CD4-positive, CD25-positive, alpha-beta regulatory T cell (primary cell): ENCODE data around the gene TBC1D22A. TPM values are rescaled to one million over a fixed set of nuclear protein-coding genes. Genes with fewer than 3 reads are reported as not detected.
A peak's percentile ranks its signal among the peaks of the same experiment; 100 is the strongest.

Source experiments
- ATAC-seq, 2 donors: fragments of 150-1000 bp; cut with Tn5 transposase; one replicate each; pipeline ENCODE4 v1.10.0; 2021; ENCODE audit warnings: low read depth in 2 of 2, moderate number of reproducible peaks in 2 of 2, moderate library complexity in 1 of 2
- DNase-seq, 3 donors: peaks; one replicate each; pipeline versions ENCODE4 v3.0.0 to v3.0.0-alpha.2; 2012 to 2022; ENCODE audit warnings: mixed read lengths in 1 of 3
- H3K27ac ChIP-seq: one replicate; pipeline ENCODE4 v1.7.0; 2013; ENCODE audit warnings: mild to moderate bottlenecking, low read length; ENCODE audit not compliant: insufficient read depth, poor library complexity, severe bottlenecking
- H3K27me3 ChIP-seq: one replicate; pipeline ENCODE4 v1.7.0; 2013; ENCODE audit warnings: low read length; ENCODE audit not compliant: control insufficient read depth, insufficient read depth
- H3K36me3 ChIP-seq: one replicate; pipeline ENCODE4 v1.7.0; 2013; ENCODE audit warnings: mild to moderate bottlenecking, low read length, moderate library complexity; ENCODE audit not compliant: control insufficient read depth, insufficient read depth
- H3K4me1 ChIP-seq: 2 replicates; pipeline ENCODE4 v1.7.0; 2013; ENCODE audit warnings: mild to moderate bottlenecking, low read length; ENCODE audit not compliant: insufficient read depth, control insufficient read depth, poor library complexity, severe bottlenecking
- H3K4me3 ChIP-seq: one replicate; pipeline ENCODE4 v1.7.0; 2013; ENCODE audit warnings: low read depth, mild to moderate bottlenecking, low read length, moderate library complexity
- H3K9me3 ChIP-seq, 2 experiments: 1 replicate in 1 of 2; 2 replicates in 1 of 2; pipeline ENCODE4 v1.7.0; 2013; ENCODE audit warnings: low read length in 2 of 2, mild to moderate bottlenecking in 1 of 2, moderate library complexity in 1 of 2; ENCODE audit not compliant: control insufficient read depth in 2 of 2
- H3K27ac Mint-ChIP-seq, 3 donors: one replicate each; pipeline ENCODE4 v1.8.0; 2020 to 2022; ENCODE audit warnings: mild to moderate bottlenecking in 3 of 3, mixed read lengths in 3 of 3, moderate library complexity in 2 of 3
- H3K27me3 Mint-ChIP-seq: one replicate; pipeline ENCODE4 v1.8.0; 2022; ENCODE audit warnings: mild to moderate bottlenecking, mixed read lengths
- H3K36me3 Mint-ChIP-seq: one replicate; pipeline ENCODE4 v1.8.0; 2020; ENCODE audit warnings: mixed read lengths
- H3K4me1 Mint-ChIP-seq, 4 donors: one replicate each; pipeline ENCODE4 v1.8.0; 2020 to 2022; ENCODE audit warnings: mixed read lengths in 4 of 4, mild to moderate bottlenecking in 1 of 4
- H3K4me3 Mint-ChIP-seq, 4 donors: one replicate each; pipeline ENCODE4 v1.8.0; 2020 to 2022; ENCODE audit warnings: mild to moderate bottlenecking in 4 of 4, mixed read lengths in 4 of 4, moderate library complexity in 3 of 4
- H3K9me3 Mint-ChIP-seq, 7 donors: one replicate each; pipeline ENCODE4 v1.8.0; 2020 to 2022; ENCODE audit warnings: mixed read lengths in 7 of 7, mild to moderate bottlenecking in 3 of 7, moderate library complexity in 2 of 7
- polyA plus RNA-seq, 4 donors: library from polyadenylated mRNA; unstranded; fragments of 300-500 nt; fragmentation: Illumina TruSeq; gene quantifications; one replicate each; pipeline ENCODE4 v1.2.3, GENCODE V29; 2021
- total RNA-seq: library from RNA; stranded (reverse); gene quantifications from one replicate; pipeline ENCODE4 v1.2.3, GENCODE V29; 2022

Gene TBC1D22A
- total and polyA plus RNA-seq, 5 donors from 2014 or later, result 19.8 to 42.5 (median 24.3) TPM

- H3K27me3 Mint-ChIP-seq, result no peaks in the 10 kb centered on the region
These were observed 340.2 kb downstream of the TBC1D22A start for GRCh38 chr22:47102648-47103047.

GRCh38 chr22:47105085-47105484 is 342.6 kb downstream of the TBC1D22A start:
- no peak for ATAC-seq
- H3K27ac Mint-ChIP-seq, result no peak overlapping the region
- peaks cover 11% of the 10 kb centered on the region for H3K36me3 Mint-ChIP-seq

More at GRCh38 chr22:47102648-47103047, 340.2 kb downstream of the TBC1D22A start:
- Histone ChIP-seq H3K4me1 (no peaks in the 10 kb centered on the region), H3K9me3 (no peaks in the 10 kb centered on the region), H3K36me3 (no peaks in the 10 kb centered on the region), H3K27ac (no peak overlapping the region), H3K27me3 (no peaks in the 10 kb centered on the region), H3K4me3 (no peak overlapping the region)
- DNase-seq, result no peak
- H3K4me1 Mint-ChIP-seq, result peaks cover 5 to 10% (median 6%) of the 10 kb centered on the region in 4 donors
- H3K36me3 Mint-ChIP-seq, result peaks cover 11% of the 10 kb centered on the region
- no peaks in the 10 kb centered on the region for H3K9me3 Mint-ChIP-seq
- ATAC-seq, result no peak
- no peak overlapping the region for H3K4me3 Mint-ChIP-seq
- no peak overlapping the region for H3K27ac Mint-ChIP-seq

GRCh38 chr22:47106806-47107205 is 344.4 kb downstream of the TBC1D22A start:
- H3K9me3 ChIP-seq, result no peaks in the 10 kb centered on the region
- Mint-ChIP-seq H3K27ac (no peak overlapping the region), H3K9me3 (no peaks in the 10 kb centered on the region), H3K4me3 (no peak overlapping the region), H3K27me3 (no peaks in the 10 kb centered on the region), H3K4me1 (peaks cover 3 to 10% (median 6%) of the 10 kb centered on the region in 4 donors), H3K36me3 (peaks cover 15% of the 10 kb centered on the region)
- no peak for DNase-seq
- no peaks in the 10 kb centered on the region for H3K4me1 ChIP-seq
- no peak overlapping the region for H3K4me3 ChIP-seq
- no peaks in the 10 kb centered on the region for H3K27me3 ChIP-seq
- H3K36me3 ChIP-seq, result peaks cover 10% of the 10 kb centered on the region
- ATAC-seq, result no peak
- H3K27ac ChIP-seq, result no peak overlapping the region

More at GRCh38 chr22:47105085-47105484, 342.6 kb downstream of the TBC1D22A start:
- Histone ChIP-seq H3K27ac (no peak overlapping the region), H3K4me1 (no peaks in the 10 kb centered on the region), H3K9me3 (no peaks in the 10 kb centered on the region), H3K27me3 (no peaks in the 10 kb centered on the region), H3K36me3 (no peaks in the 10 kb centered on the region), H3K4me3 (no peak overlapping the region)
- H3K4me1 Mint-ChIP-seq, result peaks cover 5 to 10% (median 5%) of the 10 kb centered on the region in 4 donors
- no peaks in the 10 kb centered on the region for H3K27me3 Mint-ChIP-seq
- no peak for DNase-seq
- H3K4me3 Mint-ChIP-seq, result peak overlapping the region in 1 of 4 donors; percentile 14
- H3K9me3 Mint-ChIP-seq, result no peaks in the 10 kb centered on the region

- Mint-ChIP-seq H3K36me3 (peaks cover 15% of the 10 kb centered on the region), H3K27ac (no peak overlapping the region), H3K4me1 (peaks cover 3 to 10% (median 6%) of the 10 kb centered on the region in 4 donors), H3K9me3 (no peaks in the 10 kb centered on the region), H3K4me3 (no peak overlapping the region), H3K27me3 (no peaks in the 10 kb centered on the region)
- no peaks in the 10 kb centered on the region for H3K27me3 ChIP-seq
- H3K27ac ChIP-seq, result no peak overlapping the region
- no peak for ATAC-seq
- peaks cover 11% of the 10 kb centered on the region for H3K36me3 ChIP-seq
- no peaks in the 10 kb centered on the region for H3K4me1 ChIP-seq
- H3K9me3 ChIP-seq, result no peaks in the 10 kb centered on the region
- no peak overlapping the region for H3K4me3 ChIP-seq
- no peak for DNase-seq
These were observed 345.0 kb downstream of the TBC1D22A start for GRCh38 chr22:47107431-47107830.

GRCh38 chr22:47110817-47111443 is 348.5 kb downstream of the TBC1D22A start:
- no peaks in the 10 kb centered on the region for H3K27me3 ChIP-seq
- DNase-seq, result no peak

GRCh38 chr22:47111626-47112581 is 349.5 kb downstream of the TBC1D22A start:
- Mint-ChIP-seq H3K36me3 (peaks cover 23% of the 10 kb centered on the region), H3K4me1 (peaks cover 0 to 4% (median 1%) of the 10 kb centered on the region in 4 donors), H3K4me3 (no peak overlapping the region), H3K27me3 (no peaks in the 10 kb centered on the region), H3K27ac (no peak overlapping the region), H3K9me3 (no peaks in the 10 kb centered on the region)
- Histone ChIP-seq H3K27ac (no peak overlapping the region), H3K36me3 (peaks cover 18% of the 10 kb centered on the region), H3K9me3 (no peaks in the 10 kb centered on the region), H3K4me1 (no peaks in the 10 kb centered on the region), H3K27me3 (no peaks in the 10 kb centered on the region), H3K4me3 (no peak overlapping the region)
- DNase-seq (no peak), ATAC-seq (no peak)

More at GRCh38 chr22:47110817-47111443, 348.5 kb downstream of the TBC1D22A start:
- H3K36me3 ChIP-seq, result peaks cover 18% of the 10 kb centered on the region
- H3K9me3 ChIP-seq, result no peaks in the 10 kb centered on the region
- H3K4me3 ChIP-seq, result no peak overlapping the region
- Mint-ChIP-seq H3K4me1 (peaks cover 0 to 4% (median 3%) of the 10 kb centered on the region in 4 donors), H3K27ac (no peak overlapping the region), H3K27me3 (no peaks in the 10 kb centered on the region), H3K36me3 (peaks cover 21% of the 10 kb centered on the region), H3K4me3 (no peak overlapping the region), H3K9me3 (no peaks in the 10 kb centered on the region)
- ATAC-seq, result no peak
- H3K27ac ChIP-seq, result no peak overlapping the region
- no peaks in the 10 kb centered on the region for H3K4me1 ChIP-seq

- H3K4me3 ChIP-seq, result no peak overlapping the region
- Mint-ChIP-seq H3K9me3 (no peaks in the 10 kb centered on the region), H3K4me1 (peaks cover 0 to 2% (median under 1%) of the 10 kb centered on the region in 4 donors), H3K27me3 (no peaks in the 10 kb centered on the region), H3K36me3 (peaks cover 25% of the 10 kb centered on the region), H3K27ac (no peak overlapping the region), H3K4me3 (no peak overlapping the region)
- DNase-seq (no peak), ATAC-seq (no peak)
- H3K4me1 ChIP-seq, result no peaks in the 10 kb centered on the region
- no peaks in the 10 kb centered on the region for H3K27me3 ChIP-seq
- peaks cover 18% of the 10 kb centered on the region for H3K36me3 ChIP-seq
- no peak overlapping the region for H3K27ac ChIP-seq
- H3K9me3 ChIP-seq, result no peaks in the 10 kb centered on the region
These were observed 350.1 kb downstream of the TBC1D22A start for GRCh38 chr22:47112582-47112965.
